Upper lobe of left lung (tissue), 4 donors: ENCODE data around the gene SPDEF.

Experiments
- POLR2A ChIP-seq, 4 donors: fragments of 450-650 bp; IDR thresholded peaks; one replicate each; pipeline ENCODE4 v1.5.1; 2016 to 2017; ENCODE audit warnings: antibody characterized with exemption in 4 of 4, mild to moderate bottlenecking in 2 of 4
- TF ChIP-seq, protein P1 (sequence below), 6 experiments: fragments of 450-650 bp in 4 of 6; fragments of 200-600 bp in 2 of 6; sonication (generic) in 2 of 6; IDR thresholded peaks; one replicate each; pipeline ENCODE4 v1.5.1; 2016 to 2019; ENCODE audit warnings: antibody characterized with exemption in 6 of 6

DNA sequence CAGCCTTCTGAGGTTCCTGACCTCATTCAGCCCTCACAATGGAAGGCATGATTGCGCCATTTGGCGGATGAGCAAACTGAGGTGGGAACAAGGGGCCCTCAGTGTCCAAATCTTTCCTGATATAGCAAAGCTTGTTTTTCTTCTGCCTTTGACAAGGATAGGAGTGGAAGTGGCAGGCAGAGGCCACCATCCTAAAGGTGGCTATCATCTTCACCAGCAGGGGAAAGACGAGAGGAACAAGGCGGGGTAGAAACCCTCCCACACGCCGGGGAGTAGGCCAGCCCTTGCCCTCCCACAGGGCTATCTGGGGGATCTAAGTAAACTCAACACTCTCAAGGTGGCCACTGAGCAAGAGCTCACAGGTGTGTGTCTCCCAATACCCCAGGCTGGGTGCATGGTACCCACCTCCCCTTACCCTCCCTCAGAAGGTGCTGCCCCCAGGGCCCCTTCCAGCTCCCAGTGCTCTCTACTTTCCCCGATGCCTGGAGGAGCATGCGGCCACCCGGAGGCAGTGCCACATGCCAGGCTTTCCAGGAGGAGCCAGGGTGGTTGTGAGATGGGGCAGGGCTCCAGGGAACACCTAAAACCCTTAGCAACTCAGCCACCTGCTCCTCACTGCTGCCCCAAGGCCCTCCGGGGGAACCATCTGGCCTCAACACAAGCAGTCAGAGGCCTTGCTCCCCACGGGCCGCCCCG lies 11.2 kb downstream of the SPDEF start:
- TF ChIP-seq, protein P1, sequence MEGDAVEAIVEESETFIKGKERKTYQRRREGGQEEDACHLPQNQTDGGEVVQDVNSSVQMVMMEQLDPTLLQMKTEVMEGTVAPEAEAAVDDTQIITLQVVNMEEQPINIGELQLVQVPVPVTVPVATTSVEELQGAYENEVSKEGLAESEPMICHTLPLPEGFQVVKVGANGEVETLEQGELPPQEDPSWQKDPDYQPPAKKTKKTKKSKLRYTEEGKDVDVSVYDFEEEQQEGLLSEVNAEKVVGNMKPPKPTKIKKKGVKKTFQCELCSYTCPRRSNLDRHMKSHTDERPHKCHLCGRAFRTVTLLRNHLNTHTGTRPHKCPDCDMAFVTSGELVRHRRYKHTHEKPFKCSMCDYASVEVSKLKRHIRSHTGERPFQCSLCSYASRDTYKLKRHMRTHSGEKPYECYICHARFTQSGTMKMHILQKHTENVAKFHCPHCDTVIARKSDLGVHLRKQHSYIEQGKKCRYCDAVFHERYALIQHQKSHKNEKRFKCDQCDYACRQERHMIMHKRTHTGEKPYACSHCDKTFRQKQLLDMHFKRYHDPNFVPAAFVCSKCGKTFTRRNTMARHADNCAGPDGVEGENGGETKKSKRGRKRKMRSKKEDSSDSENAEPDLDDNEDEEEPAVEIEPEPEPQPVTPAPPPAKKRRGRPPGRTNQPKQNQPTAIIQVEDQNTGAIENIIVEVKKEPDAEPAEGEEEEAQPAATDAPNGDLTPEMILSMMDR (IDR thresholded peaks at IDR 0.05): no peak
- TF ChIP-seq POLR2A (IDR thresholded peaks at IDR 0.05): no peak
